GM18499 (cell line): ENCODE data around the gene FXYD4.
A peak's percentile ranks its signal among the peaks of the same experiment; 100 is the strongest.

ENCODE experiments used
- ATAC-seq: cut with Tn5 transposase; IDR thresholded peaks from one replicate; pipeline ENCODE4 v1.9.1; 2021; ENCODE audit warnings: moderate number of reproducible peaks; ENCODE audit not compliant: insufficient read depth, unreplicated experiment

Gene FXYD4

DNA sequence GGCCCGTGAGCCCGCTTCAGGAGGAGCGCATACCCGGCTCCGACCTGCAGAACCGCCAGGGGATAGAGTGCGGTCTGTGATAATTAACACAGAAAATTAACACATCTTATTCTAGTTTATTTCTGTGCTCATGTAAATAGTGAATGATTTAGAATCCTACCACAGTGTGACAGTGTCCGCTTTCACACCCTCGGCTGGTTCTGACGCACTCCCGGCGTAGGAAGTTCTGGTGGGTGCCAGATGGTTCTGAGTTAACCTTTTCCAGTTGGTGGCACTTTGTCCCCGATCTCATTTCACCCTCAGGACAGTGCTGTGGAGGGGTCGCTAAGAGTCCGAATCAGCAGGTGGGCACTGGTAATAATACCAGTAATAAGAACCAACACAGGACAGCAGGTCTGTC is 28.3 kb upstream of the FXYD4 start:
- ATAC-seq, result no peak

GRCh38 chr10:43344051-43344450 is 27.4 kb upstream of the FXYD4 start:
- no peak for ATAC-seq

- no peak for ATAC-seq
These were observed 23.4 kb upstream of the FXYD4 start for GRCh38 chr10:43347997-43348396.

DNA sequence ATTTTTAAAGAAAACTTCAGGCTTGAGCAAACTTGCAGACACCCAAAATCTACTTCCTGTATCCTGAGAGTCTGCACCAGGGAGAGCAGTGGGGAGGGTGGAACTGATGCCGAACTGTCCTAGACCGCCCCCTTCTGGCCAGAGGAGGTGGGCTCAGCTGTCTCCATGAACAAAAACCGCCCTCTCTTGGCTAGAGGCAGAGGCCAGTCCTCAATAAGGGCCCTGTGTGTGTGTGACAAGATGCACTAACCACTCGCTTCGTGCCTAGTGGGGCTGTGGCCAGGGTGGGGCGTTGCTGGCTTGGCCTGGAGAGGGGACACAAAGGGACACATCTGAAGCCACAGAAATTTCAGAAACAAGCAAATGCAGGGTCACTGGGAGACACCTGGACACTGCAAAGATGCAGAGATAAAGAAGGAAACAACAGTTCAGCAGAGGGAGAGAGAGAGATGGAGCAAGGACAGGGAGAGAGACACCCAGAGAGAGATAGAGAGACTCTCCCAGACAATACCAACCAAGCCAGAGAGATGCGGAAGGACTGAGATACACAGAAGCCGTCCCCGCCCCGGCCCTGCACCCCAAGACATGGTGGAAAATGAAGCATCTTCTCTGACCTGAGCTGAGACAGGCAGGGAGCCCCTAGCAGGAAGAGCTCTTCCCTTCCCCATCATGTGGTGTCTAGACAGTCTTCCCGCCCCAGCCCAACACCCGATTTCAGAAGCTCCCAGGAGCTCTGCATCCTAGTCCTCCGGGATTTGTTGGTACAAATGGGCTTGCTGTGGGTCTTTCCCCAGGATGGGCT is 22.7 kb upstream of the FXYD4 start:
- ATAC-seq, result peak; percentile 92

GRCh38 chr10:43350156-43350555 is 21.3 kb upstream of the FXYD4 start:
- no peak for ATAC-seq

DNA sequence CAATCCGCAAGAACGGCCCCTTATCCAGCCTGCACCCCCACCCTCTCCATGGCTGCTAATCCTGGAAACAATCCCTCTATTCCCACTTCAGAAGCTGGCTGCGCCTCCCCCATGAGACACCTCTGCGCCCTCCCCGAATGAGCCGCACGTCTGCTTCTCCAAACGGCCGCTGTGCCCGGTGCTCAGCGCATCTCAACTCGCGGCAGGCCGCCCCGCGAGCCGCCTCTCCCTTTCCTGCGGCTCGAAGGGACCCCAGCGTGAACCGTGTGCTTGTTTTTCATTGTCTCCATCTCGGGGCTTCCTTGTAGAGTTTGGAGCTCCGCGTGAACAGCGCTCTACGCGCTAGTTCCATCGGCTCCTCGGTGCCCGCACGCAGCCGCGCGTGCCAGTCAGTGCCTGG is 20.8 kb upstream of the FXYD4 start:
- no peak for ATAC-seq

- ATAC-seq, result no peak
These were observed 20.1 kb upstream of the FXYD4 start for GRCh38 chr10:43351301-43351700.

DNA sequence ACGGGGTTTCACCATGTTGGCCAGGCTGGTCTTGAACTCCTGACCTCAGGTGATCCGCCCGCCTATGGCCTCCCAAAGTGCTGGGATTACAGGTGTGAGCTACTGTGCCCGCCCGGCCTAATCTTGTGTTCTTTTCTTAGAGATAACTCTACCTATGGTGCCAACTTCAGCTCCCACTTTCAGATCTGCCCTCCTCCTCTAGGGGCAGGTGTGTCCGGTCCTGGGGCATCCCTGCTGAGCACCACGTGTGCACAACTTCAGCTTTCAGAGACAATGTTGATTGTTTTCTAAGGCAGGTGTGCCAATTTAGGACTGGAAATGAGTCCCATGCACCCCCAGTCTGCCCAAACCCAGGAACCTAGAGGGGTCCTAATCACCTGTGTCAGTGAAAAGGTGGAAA is 18.5 kb upstream of the FXYD4 start:
- ATAC-seq, result no peak

DNA sequence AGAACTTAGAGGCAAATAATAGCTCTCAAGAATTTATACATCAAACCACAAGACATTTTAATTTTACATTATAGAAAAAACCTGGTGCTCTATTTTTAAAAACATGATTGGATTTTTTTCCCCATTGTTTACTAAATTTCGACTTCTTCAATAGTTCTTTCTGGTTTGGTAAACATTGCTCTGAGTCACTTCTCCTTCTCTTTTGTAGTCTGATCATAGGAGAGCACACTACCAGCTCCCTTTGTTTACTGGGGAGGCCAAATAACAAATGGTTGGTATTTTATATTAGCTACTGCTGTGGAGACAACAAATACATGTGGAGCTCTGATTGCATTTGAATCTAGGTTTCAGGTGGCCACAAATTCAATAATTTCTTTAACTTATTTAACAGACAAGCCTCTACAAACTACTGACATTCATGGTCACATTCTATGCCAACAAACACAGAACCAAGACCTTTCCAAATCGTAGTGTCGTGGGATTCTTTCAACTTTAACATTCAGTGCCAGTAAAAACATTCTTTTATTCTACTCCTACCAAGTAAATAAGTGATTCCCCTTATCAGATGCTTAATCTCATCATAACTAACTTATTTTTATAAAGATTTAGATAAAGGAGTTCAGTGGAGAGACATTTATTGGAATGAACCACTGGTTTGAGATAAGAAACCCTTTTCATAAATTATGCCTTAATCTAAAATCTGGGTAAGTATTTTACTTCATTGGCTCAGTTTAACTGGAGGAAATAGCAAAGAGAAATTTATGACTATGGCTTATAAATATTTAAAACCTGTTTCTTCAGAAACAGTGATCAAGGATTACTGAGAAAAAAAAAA is 17.7 kb upstream of the FXYD4 start:
- no peak for ATAC-seq

- no peak for ATAC-seq
These were observed 17.2 kb upstream of the FXYD4 start for GRCh38 chr10:43354330-43354635.

DNA sequence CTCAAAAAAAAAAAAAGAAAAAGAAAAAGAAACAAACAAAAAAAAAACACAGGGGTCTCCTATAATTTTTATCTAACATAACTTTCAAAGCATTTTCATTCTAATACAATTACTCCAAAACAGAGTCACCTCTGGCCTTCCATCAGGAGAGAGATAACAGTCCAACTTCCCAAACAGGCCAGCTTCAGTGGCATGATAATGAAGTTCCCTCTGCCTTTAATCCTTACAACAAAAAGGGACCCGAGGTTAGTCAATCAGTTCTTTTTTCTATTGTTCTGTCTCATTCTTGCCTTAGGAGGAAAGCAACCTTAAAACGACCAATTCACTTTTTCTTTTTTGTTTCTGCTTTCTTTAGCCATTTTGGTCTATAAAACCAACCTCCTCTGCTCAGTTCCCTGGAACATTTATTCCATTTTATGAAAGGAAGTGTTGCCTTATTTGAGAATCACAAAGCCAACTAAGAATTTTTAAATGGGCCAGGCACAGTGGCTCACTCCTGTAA is 16.5 kb upstream of the FXYD4 start:
- ATAC-seq, result no peak

- ATAC-seq, result no peak
These were observed 15.6 kb upstream of the FXYD4 start for GRCh38 chr10:43355749-43356371.

DNA sequence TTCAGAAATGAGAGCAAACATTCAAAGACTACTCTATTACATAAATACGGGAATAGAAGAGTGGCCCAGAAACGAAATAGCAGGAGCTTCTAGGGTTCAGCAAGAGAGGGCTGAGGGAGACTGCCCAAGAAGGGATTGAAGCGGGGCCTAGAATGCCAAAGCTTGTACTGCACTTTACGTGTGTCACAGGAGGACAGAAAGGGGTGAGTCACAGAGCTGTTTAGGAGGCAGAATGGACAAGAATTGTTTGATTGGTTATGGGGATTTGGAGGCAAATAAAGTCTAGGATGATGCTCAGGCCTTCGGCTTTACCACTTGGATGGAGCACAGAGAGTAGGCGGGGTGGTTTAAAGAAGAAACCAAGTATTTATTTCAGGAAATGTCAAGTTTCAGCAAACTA is 11.3 kb upstream of the FXYD4 start:
- no peak for ATAC-seq

- no peak for ATAC-seq
These were observed 9.8 kb upstream of the FXYD4 start for GRCh38 chr10:43361547-43362190.

- ATAC-seq, result peak; percentile 98
These were observed 9.1 kb upstream of the FXYD4 start for GRCh38 chr10:43362191-43362839.

- no peak for ATAC-seq
These were observed 6.4 kb upstream of the FXYD4 start for GRCh38 chr10:43365001-43365400.

- no peak for ATAC-seq
These were observed 1.5 kb upstream of the FXYD4 start for GRCh38 chr10:43369921-43370320.

DNA sequence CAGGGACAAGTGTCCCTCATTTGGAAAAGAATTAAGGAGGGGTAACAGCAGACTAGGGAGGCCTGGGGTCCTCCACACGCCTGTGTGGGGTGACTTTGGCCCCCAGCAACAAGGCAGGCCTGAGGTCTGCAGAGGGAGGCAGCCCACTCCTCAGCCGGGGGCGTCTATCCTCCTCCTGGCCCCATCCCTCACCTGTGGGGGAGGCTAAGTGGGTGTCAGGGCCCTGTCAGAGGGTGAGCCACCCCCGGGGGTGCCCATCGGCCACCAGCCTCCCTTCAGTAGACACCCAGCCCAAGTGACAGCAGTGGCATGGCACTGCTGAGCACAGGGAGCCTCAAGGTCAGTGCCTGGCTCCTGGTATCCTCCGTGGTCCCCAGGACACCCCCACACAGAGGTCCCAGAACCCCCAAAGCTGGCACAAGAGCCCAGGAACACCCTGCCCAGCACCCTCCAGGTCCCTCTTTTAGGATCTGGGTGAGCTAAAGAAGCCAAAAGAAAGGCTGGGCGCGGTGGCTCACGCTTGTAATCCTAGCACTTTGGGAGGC is 693 bp upstream of the FXYD4 start:
- ATAC-seq, result no peak

- ATAC-seq, result no peak
These were observed 1.4 kb downstream of the FXYD4 start for GRCh38 chr10:43372765-43373361.

DNA sequence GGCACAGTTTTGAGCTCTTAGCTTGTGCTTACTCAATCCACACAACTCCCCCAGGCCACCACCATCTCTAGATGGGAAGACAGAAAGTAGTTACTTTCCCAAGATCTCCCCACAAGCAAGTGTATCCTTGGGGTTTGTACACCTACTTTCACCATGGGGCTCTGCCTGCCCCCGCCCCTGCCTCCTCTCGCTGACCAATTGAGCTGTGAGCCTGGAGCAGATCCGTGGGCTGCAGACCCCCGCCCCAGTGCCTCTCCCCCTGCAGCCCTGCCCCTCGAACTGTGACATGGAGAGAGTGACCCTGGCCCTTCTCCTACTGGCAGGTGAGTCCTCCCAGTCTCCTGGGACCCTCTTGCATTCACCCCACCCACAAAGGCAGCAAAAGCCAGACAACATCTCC is 2.0 kb downstream of the FXYD4 start:
- ATAC-seq, result no peak
